H54 (cell line): ENCODE data around the gene POU6F1.

Experiments used
- DNase-seq: peaks from one replicate; pipeline ENCODE4 v3.0.0; 2011; ENCODE audit warnings: low spot score, mixed read lengths; ENCODE audit not compliant: insufficient read length
- FAIRE-seq: peaks from 3 replicates; lab custom pipeline; 2011; peaks lifted over from hg19 to GRCh38; lab: Jason Lieb, UNC
- POLR2A ChIP-seq: IDR thresholded peaks from 2 replicates; pipeline ENCODE4 v1.6.1; 2011; ENCODE audit warnings: low read depth, mild to moderate bottlenecking, low read length

Gene POU6F1

DNA sequence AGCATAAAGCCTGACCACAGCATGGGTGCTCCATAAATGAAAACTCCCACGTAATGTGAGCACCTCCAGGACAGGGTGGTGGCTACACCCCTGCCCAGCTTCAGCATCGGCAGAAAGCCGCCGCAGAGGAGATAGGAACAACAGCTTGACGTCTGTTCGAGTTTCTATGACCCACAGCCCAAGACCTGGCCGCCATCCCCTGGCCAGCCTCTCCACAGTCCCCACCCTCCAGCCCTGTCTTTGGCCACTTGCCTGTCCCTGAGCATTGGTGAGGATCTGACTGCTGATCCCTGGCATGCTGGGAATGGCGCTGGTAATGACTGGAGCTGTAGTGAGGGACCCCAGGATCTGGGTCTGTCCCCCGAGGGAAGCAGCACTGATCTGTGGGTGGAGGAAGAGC, 21.3 kb downstream of the POU6F1 start:
- DNase-seq (no peak), FAIRE-seq (no peak)
- no peak for TF ChIP-seq POLR2A

DNA sequence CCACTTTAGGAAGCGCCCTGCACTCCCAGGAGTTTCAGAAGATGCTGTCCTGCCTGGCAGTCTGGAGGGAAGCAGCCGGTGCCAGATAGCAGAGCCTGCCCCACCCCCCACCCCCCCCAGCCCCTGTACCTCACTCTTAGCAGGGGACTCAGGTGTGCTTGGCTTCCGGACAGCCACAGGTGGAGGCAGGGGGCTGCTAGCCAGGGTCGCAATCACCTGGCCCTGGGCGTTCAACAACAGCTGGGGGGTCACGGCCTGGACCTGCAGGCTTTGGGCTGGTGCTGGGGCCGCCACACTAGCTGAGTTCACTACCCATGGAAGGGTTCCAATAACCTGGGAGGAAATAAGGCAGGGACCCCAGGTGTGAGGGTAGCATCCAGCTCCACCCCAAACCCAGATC, 22.0 kb downstream of the POU6F1 start:
- TF ChIP-seq POLR2A = no peak

DNA sequence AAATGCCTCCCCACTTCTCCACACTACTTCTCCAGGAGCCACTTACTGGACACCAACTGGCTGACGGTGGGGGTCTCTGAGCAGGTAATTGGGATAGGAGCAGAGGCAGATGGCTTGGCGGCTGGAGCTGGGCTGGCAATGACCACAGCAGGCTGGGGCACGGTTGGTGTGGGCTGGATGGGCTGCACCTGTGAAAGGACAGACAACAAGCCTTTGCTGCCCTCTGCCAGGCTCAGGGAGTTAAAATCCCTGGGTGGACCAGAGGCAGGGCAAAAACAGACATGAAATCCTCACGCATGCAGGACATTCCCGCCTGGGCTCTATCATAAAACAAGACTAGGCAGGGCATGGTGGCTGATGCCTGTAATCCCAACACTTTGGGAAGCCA, 25.6 kb downstream of the POU6F1 start:
- TF ChIP-seq POLR2A = no peak
- FAIRE-seq (no peak), DNase-seq (no peak)

More for the DNA sequence above, 22.0 kb downstream of the POU6F1 start:
- DNase-seq (no peak), FAIRE-seq (no peak)

DNA sequence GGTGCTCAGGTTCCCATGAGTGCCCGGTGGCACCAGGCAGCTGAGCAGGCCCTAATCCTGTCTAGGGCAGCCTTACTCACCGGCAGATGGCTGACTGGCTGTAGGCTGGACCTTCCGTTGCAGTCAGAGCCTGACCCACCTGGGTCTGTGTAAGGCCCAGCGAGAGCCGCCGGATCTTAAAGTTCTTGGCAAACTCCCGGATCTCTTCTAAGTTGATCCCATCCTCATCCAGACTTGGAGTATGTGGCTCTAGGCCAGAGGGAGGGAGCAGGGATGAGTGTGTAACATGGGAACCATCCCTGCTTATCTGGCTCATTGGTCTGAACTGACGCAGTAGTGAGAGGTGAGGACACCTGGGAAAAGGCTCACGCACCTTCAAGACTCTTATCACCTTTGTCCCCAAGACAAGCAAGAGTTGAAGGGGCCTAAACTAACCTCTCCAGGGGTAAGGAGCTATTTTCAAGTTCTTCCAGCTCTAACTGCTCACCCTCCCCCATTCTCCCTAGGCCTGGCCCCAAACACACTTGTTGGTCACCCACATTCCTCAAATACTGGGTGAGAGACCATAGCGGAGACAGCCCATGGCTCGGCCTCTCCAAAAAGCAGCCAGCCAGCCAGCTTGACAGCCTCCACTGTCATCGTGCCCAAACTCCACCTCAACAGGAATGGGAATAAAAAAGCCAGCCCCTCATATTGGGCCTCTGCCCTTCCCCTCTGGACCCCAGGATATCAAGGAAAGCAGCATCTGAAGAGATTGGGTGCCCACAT, 26.2 kb downstream of the POU6F1 start:
- FAIRE-seq (no peak), DNase-seq (no peak)
- no peak for TF ChIP-seq POLR2A

DNA sequence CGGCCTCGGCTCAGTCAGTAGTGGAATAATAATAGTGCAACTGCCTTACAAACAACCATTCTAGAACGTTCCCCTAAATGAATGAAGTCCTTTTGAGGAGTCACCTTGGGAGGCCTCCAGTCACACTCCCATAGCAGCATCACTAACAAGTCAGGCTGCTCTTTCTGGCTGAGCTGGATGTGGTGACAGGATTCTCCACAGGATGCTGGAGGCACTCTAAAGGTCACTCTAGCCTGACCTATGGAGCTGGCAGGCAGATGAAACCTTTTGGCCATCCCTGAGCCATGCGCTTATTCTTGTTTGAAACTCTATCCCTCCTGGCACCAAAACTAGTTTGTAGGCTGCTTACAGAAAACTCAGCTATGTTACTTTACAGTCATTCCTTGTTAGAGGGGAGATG, 27.0 kb downstream of the POU6F1 start:
- no peak for FAIRE-seq
- TF ChIP-seq POLR2A = no peak
- DNase-seq = no peak

DNA sequence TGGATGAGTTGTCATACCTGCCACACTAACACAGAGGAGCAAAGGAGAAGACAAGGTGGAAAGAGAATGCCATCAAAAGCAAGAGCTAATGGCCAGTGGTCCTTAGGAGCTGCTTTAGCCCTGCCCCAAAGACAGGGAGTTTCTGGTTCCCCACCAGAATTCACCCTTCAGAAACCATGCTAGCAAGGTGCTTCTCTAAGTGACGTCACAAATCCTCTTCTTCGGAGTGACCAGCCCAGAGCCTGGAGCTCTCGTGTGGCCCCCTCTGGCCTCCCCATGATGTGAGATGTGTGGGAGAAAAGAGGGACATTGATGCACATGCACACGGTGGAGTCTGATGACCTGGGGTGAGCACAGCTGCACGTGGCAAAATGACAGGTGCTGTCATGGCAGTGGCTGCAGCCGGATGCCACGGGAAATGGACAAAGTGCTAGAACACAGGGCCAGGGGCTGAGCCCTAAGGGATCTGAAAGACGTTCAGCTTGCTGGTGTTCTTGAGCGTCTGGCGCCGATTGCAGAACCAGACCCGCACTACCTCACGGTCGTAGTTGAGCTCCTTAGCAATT, 28.0 kb downstream of the POU6F1 start:
- FAIRE-seq (no peak), DNase-seq (no peak)
- no peak for TF ChIP-seq POLR2A

DNA sequence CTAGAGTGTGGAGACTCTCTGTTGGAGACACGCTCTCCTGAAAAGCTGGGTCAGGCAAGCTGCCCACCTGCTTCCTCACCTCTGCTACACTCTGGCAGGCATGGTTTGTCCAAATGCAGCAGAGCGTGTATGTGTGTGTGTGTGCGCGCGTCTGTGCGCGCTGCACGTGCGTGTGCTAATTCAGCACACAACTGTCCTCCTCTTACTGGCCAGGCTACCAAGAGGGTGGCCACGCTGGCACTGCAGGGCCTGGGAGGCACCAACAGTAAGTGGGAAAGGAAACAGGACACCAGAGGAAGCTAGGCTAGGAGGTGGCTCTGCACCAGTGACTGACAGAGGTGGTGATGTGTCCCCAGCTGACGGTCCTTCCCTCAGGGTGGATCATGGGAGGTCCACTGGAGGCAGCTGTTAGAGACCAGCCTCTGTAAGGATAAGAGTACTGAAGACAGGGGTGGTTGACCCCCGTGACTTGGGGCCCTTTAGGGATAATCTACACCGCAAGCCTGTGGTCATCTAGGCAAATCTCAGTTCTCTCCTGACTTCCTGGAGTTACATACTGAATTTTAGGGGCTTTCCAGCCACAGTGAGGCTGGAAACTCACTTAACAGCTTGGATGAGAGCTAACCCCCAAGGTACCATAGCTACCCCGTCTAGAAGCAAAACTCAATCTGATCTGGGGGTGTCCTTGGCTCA, 29.4 kb downstream of the POU6F1 start:
- no peak for TF ChIP-seq POLR2A
- FAIRE-seq (no peak), DNase-seq (no peak)

DNA sequence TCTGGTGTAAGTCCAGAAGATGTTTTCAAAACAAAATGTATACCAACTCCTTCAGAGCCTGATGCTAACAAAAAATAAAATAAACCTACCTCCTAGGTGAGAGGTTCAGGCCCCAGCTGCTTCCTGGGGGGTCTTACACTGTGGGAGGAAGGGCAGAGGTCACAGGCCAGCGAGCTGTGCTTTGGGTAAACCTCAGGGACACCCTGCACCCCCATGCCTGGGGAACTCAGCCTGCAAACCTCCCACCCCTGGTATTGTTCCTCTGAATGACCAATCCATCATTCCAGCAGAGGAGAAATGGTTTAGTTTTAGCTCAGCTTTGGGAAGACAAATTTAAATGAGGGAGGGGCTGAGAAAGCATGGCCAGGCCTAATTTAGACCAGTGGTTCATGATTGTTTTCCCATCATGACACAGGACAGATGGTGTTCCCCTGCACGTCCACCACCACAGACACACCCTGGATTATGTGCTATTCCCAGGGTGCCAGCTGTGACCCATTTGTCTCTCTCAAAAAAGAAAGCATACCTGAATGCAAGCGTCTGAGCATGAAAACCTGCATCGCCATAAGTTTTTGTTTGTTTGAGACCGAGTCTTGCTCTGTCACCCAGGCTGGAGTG, 30.4 kb downstream of the POU6F1 start:
- no peak for TF ChIP-seq POLR2A
- DNase-seq (no peak), FAIRE-seq (no peak)

DNA sequence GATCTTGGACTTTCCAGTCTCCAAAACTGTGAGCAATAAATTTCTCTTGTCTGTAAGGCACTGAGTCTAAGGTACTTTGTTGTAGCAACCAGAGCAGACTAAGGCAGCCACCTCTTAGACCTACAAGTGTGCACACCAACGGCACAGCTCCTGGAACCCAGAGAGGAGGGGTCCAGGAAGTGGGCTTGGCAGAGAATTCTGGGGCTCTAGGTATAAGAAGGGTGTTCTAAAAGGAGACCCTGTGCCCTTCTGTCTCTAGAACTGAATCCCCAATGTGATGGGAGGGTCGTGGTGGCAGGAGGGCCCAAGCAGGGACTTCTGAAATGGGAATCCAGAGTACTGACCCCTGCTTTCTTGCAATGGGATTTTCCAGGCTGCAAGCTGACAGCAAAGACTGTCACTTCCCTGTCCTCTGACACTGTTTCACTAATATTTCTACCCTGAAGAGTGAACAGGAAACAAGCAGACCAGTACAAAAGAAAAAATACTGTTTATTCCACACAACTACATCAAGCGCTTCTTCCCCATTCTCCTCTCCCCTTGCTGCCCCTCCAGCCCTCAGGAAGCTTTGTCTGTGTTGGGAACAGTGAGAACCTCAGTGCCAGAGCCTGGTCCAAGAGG, 31.3 kb downstream of the POU6F1 start:
- DNase-seq = no peak
- FAIRE-seq = no peak

DNA sequence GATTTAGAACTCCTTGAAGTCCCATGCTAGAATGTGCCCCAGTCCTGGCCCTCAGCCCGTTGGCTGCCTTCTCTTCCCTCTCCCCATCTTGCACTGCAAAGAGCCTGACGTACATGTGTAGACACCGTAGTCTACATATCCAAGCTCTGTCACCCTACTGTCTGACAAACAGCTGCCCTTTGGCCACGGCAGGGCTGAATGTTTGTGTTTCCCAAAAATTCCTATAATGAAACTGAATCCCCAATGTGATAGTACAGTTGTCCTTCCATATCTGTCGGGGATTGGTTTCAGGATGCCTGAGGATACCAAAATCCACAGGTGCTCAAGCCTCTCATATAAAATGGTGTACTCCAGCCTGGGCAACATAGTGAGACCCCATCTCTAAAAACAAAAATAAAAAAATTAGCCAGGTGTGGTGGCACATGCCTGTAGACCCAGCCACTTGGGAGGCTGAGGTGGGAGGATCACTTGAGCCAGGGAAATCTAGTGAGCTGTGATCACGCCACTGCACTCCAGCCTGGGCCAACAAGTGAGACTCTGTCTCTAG, 32.6 kb downstream of the POU6F1 start:
- no peak for TF ChIP-seq POLR2A
- DNase-seq (no peak), FAIRE-seq (no peak)

More for the DNA sequence above, 31.3 kb downstream of the POU6F1 start:
- TF ChIP-seq POLR2A = no peak

DNA sequence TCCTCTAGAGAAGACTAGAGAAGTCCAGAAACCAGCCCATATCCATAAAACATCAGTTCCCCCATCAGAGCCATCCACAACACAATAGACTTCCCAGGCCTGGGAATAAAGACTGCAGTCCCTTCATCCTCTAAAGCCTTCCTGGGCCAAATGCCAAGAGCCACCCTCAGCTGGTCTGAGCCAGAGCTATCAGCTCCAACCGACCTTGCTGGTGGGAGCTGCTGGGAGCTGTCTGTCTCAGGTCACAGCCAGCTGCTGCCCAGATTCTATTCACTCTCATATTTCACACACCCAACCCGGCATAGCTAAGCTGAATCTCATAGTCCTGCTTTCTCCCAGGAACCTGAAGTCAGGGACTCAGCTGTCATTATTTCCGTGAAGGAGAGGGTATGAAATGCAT, 34.0 kb downstream of the POU6F1 start:
- DNase-seq = no peak
- FAIRE-seq = no peak
- TF ChIP-seq POLR2A = no peak

DNA sequence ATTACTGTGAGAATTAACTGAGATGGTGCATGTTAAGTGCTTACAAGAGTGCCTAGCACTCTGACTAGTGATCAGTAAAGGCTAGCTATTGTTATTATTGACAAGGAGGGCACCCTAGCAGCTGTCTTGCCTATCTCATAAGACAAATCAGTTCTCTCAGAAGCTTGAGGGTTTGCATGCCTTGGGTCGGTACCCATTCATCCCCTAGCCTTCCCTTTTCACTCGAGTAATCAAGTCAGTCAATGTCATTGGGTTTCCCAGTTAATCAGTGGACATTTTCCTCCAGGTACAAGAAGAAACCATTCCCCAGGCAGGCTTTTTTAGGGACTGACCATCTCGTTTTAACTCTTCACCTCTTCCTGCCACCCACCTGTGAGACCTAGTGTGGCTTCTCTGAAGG, 34.5 kb downstream of the POU6F1 start:
- no peak for DNase-seq
- TF ChIP-seq POLR2A = no peak
- no peak for FAIRE-seq

DNA sequence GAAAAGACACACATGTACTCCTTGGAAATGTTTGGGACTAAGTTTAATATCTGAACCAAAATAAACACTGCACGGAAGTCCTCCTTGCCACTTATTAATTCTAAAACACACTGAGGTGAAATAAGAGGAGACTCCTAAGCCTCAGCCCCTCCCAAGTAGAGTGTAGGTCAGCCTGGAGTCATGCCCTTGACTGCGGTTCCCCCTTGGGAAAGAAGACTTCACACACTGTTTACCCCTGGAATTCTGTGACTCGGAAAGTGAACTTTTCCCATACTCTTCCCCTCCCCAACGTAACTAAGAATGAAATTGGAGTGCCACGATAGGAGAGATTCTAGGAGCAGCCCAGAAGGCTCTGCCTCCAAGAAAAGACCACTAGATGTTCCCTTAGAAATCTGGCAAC, 36.3 kb downstream of the POU6F1 start:
- no peak for FAIRE-seq
- TF ChIP-seq POLR2A = no peak
- DNase-seq = no peak
